ENCODE data around the gene ROBO1. TPM values are rescaled to one million over a fixed set of nuclear protein-coding genes. Genes with fewer than 3 reads are reported as not detected.
"Not testable (repeated sequence)": the region's sequence is repeated elsewhere in the genome, so short reads cannot be mapped to it uniquely, and the experiment has no call there.

ROBO1 gene
- total RNA-seq, 1 experiment from 2014 or later, result 22.9 TPM

DNA sequence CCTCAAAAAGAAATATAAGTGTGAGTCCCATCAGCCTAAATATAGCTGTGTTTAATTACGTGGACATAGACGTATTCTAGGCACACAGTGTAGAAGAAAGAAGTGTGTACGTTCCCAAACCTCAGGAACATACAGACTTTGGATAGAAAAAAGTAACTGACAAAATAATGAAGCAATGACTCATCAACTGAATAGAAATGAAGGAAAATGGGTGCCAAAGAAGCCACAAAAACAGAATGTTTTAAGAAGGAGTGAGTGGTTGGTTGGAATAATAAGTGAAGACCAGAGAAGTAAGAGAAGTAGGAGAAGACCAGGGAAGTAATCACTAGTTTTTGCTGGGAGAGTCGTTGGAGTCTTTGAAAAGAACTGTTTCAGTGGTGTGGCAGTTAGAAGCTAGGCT lies 518.1 kb downstream of the ROBO1 start:
- DNase-seq (ENCODE audit: low read depth), result no peak

DNA sequence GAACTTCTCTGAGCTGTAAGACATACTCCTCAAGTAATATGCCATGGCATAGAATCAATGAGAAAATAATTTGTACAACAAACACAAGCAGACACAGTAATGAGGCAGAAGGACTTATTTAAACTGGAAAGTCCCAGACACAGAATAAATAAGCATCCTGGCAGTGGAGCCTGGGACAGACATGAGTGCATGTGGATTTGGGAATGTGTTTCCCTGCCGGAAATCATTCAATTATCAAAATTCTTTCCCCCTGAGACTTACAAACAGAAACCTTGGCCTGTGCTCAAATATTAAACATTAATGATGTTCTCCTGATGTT lies 520.1 kb downstream of the ROBO1 start:
- DNase-seq (ENCODE audit: low read depth), result no peak

DNA sequence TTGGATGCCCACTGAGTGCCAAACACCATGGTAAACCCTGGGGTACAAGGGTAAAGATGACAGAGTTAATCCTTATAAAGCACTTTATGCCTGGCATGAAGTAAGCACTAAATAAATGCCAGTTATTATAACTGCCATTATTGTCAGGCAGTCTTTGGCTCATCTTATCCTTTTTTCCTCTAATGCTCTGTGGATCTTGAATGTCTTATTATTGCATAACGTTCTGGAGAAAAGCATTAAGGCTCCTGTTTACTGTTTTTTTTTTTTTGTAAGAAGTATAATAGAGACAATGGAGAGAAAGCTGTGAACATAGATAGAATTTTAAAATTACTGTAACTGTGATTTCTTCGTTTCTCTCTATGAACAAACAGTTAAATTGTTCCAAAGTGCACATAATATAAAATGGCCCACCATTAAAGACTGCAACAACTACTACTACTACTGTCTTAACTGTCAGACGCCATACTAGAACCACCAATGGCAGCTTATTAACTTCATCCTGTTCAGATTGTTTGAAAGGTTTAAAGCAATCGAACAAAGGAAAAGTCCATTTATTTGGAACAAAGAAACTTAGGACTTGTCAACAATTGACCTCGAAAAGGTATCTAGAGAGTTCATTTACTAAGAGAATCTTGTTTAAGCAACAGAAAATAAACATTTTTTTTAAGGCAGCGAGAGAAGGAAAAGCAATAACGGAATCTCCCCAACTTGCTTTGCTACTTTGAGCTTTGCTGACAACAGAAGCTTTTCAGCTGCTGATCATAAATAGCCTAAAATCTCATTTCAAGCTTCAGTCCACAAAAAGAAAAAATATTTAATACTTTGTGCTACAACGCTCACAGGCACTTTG lies 520.7 kb downstream of the ROBO1 start:
- DNase-seq (ENCODE audit: low read depth), result no peak

DNA sequence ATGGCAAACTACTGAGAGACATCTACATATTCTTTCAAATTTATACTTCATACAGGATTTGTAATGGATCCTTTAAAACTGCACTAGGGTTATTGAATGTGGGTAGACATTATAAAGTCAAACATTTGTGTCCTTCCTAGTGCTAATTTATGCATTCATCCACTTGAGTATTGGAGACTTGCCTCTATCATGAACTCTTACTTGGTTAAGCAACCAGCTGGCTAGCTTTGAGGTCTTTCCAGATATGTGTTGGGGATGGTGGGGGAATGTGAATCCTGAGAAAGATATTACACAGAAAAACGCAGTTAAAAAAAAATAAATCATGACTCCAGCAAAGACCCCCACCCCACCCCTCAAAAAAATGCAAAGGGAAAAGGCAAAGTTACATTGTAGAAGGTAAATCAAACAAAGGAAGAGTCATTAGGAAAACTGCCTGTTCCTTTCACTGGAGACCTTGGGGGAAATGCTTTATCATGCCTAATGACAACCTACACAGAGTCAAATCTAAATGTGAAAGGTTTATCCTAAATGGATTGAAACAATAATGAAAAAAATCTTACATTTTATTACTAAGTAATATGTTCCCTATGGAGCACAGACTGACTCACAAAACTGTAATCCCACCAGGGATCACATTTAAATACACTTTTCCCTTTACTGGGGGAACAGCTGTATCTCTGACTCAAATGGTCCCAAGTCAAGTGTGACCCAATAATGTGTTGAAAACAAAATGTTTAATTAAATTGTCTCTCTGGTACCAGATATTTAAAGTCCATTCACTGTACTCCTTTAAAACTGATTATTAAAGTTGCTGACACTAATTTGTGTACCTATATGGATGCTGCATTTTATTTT lies 522.3 kb downstream of the ROBO1 start:
- DNase-seq (ENCODE audit: low read depth), result peak; percentile 63

DNA sequence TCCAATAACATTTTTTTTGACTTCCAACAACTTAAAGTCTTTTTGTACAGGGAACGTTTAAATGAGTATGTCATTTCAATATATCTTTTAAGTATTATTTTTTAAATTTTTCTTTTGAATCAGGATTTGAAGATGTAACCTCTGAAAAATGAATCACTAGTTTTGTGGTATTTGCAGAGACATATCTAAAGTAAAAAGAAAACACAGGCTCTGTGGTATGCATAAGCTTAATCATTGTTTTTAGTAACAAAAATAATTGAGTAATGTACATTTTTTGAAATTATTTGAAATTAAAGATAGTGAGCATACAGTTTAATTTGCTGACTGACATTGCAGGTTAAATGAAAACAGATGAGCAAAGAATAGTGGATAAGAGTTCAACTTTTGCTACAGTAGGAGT lies 531.3 kb downstream of the ROBO1 start:
- peak; percentile 22 for DNase-seq (ENCODE audit: low read depth)

DNA sequence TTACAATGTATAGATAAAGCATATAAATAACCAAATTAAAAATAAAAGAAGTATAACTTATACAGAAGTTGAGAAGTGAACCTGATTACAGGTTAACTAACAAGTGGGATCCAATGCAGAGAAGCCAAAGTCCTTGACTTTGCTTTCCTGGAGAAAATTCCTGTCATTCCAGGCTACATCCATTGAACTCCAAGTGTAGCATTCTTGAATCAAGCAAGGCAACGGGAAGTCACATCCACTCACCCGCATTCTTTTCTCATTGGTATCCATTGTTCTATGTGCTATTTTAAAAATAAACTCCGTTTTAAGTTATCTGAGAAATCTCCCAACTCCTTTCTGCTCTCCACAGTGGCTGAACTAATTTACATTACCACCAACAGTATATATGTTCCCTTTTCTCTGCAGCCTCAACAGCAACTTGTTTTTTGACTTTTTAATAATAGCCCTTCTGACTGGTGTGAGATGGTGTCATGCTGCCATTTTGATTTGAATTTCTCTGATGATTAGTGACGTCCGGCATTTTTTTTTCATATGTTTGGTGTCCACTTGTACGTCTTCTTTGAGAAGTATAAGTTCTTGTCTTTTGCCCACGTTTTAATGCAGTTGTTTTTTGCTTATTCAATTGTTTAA lies 534.3 kb downstream of the ROBO1 start:
- DNase-seq (ENCODE audit: low read depth), result no peak

DNA sequence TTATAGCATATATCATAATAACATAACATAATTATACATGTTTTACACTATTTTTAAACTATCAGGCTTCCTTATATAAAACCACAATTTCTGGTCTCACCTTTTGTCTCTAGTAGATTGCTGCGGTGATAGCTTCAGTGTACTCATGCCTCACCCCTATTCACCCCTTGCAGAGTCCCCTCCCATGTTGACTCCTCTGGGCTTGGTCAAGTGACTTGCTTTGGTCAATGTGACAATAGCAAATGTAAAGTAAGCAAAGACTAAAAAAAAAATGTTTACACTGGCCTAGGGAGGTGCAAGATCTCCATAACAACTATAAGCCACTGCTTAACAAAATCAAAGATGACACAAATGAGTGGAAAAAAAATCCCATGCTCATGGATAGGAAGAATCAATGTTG lies 537.5 kb downstream of the ROBO1 start:
- DNase-seq (ENCODE audit: low read depth), result no peak

DNA sequence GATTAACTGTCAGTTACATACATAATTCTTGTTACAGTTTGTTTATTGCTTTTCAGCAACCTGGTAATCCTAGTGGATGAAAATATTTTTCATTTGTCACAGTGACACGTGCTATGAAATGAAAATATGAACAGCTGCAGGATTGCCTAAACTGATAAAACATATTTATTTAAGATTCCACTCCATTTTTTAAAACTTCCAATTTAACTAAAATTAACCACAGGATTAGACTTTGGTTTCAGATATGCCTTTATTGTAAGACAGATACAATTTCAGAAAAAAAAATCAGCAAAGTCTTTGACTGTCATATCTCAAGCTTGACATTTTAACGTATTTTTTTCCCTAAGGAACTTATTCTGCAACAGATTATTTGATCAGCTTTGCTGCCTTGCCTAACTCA lies 550.7 kb downstream of the ROBO1 start:
- peak; percentile 44 for DNase-seq (ENCODE audit: low read depth)

DNA sequence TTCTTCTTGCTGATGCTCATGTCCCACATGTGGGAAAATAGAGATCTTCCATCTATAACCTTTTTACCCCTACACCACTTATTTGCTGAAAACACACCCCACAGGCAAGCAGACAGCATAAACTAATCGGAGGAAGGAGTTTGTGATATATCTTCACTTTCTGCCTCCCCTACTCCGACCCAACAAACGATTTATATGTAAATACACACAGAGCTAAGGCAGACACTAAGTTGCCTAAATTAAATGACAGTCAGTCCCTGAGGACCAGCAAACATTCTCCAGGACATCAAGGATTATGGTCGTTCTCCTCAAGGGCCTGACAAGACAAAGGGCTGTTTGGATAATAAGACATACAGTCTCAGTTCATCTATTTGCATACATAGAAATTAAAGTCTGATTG lies 552.5 kb downstream of the ROBO1 start:
- DNase-seq (ENCODE audit: low read depth), result no peak

DNA sequence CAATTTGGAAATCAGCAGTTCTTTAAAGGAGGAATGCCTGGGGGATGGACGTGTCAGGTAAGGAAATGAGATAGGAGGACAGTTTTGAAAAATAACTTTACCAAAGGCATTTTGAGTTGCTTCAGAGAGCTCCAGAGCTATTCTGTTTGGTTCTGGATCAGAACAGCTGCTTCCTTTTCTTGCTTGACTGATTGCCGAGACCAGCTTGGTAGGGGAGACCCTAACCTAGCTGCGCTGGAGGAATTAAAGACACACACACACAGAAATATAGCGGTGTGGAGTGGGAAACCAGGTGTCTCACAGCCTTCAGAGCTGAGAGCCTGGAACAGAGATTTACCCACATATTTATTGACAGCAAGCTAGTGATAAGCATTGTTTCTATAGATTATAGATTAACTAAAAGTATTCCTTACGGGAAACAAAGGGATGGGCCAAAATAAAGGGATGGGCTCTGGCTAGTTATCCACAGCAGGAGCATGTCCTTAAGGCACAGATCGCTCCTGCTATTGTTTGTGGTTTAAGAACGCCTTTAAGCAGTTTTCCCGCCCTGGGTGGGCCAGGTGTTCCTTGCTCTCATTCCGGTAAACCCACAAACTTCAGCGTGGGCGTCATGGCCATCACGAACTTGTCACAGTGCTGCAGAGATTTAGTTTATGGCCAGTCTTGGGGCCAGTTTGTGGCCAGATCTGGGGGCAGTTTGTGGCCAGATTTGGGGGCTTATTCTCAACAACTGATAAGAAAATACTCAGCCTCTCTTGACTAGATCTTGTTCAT lies 556.0 kb downstream of the ROBO1 start:
- DNase-seq (ENCODE audit: low read depth), result no peak

DNA sequence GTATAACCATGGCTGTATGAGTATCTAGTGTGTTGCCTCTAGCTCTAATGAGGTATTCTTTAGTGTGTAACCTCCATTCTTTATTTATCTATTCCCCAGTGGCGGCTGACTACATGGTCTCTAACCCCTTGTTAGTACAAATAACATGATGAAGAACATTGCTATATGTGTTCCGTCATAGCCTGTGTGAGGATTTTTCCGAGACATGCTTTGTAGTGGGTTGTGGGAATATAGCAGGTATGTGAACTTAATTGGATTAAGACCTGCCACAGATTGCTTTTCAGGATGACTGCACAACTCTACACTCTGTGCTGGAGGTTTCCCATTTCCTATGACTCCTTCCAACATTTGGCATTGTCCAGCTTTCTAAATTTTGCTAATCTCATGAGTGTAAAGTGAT lies 563.4 kb downstream of the ROBO1 start:
- DNase-seq (ENCODE audit: low read depth), result no peak

DNA sequence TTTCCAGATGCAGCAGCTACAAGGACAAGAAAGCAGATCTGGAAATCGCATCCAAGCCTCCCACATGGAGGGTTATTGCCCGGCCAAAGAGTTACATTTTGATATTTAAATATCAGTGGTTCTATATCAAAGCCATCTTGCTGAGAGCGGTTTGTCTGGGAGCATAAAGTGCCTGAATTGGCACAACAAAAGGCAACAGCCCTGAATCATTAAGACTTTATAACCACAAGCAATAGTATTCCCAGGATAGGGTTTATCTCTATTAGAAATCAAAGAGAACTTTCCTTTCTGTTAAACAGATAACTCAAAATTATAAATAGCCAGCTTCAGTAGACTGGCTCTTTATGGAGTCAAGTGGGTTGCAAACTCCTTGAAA lies 564.7 kb downstream of the ROBO1 start:
- DNase-seq (ENCODE audit: low read depth), result no peak

DNA sequence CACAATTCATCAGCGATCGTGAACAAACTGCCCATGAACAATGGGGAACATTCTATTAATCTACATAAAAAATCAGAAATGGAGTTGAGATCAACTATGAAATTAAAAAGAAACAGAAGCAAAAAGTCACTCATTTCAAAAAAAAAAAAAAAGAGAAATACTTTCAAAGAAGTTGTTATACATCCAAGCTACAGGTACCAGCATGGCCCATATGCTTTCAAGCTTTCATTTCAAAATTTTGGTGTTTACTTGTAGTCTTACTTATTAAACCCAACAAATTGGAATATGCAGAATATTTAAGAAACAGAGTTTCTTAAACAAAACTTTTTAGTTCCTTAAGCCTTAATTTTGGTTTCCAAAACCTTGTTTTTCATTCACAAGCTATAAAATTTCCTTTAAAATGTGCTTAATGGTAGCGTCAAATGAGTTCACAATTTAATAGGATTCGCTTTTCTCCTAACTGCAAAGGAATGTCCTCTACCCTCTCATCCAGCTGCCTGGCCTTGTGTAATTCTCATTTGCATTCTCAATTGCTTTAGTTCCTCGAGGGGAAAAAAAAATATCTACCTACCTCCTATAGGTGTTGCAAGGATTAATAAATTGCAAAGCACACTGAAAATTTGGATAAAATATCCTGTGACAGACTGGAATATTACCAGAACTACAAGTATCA lies 565.2 kb downstream of the ROBO1 start:
- DNase-seq (ENCODE audit: low read depth), result no peak

DNA sequence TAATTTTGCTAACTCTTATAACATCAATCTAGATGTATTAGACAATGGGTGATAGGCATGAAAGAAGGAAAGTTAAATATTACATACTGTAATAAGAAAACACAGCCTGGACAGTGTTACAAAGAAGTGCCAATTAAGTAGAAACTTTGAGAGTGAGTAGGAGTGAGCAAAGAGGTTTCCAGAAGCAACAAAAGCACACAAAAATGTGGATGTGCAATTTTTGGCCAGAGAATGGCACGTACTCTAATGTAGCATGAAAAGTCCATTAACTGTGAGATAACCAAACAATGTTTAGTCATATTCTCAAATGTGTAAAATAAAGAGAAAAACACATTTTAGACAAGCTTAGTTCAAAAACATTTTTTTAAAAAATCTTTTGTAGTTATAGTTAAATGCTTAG lies 567.3 kb downstream of the ROBO1 start:
- no peak for DNase-seq (ENCODE audit: low read depth)

DNA sequence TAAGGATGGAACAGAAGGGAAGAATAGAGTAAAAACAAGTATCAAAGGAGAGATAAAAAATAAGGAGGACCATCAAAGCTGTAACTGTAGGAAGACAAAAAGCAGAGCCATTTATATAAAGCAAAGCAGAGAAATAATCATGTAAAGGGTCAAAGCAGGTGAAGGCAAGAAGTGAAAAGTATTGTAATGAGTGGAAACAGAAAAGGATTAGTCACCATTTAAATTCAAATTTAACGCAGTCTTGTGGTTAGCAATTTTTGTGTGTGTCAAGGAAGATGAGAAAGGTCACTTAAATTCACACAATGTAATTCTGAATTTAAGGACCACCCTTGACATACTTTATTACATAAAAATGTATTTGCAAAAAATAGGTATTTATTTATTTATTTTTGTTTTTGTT lies 567.8 kb downstream of the ROBO1 start:
- DNase-seq (ENCODE audit: low read depth), result peak; percentile 3

DNA sequence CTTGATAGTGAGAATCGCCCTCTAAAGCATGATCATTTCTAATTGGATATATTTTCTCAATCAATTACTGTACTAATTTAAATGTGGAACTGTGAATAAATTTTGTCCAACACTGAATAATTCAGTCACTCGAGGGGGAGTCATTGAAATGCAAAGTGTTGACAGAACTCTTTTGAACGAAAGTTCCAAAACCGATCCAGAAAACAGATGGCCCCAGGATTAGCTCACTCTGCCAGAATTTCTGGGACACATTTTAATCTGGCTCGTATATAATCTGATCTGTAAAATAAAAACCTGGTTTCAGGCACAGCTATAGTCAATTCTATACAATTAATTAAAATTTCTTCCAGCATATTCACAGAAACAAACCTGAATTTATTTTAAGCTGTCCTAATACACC lies 580.4 kb downstream of the ROBO1 start:
- no peak for DNase-seq (ENCODE audit: low read depth)

DNA sequence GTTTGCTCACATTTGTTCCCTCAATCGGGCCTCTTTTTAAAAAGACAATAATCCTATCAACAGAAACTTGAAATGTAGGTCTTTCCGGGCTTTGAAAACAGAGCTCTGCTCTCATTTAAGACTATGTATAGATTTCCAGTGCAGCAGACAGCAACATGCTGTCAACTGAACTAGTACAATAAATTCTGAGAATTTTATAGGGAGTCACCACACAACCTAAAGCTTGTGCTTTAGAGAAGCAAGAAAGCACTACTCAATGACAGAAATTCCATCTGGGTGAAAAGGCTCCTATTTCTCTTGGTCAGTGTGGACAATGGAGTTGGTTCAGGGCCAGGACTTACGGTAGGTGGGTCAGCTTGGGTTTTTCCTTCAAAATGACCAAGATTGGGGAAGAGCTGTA lies 583.5 kb downstream of the ROBO1 start:
- no peak for DNase-seq (ENCODE audit: low read depth)

DNA sequence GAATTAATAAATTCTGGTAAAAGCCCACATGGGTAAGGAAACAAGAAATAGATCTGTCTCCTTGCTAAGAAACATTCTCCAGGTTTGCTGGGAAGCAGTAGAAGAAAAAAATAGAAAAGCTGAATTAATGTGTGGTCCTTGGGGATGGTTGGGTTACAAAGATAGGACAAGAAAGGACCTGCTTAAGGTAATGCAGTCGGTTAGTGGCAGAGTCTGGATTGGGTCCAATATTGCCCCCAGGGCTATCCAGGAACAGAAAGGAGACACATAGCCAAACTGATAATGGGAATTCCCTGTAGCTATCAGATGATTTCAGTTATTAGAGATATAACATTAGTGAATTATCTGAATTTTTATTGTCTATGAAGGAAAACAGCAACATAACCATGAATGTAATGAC lies 584.3 kb downstream of the ROBO1 start:
- DNase-seq (ENCODE audit: low read depth), result no peak

DNA sequence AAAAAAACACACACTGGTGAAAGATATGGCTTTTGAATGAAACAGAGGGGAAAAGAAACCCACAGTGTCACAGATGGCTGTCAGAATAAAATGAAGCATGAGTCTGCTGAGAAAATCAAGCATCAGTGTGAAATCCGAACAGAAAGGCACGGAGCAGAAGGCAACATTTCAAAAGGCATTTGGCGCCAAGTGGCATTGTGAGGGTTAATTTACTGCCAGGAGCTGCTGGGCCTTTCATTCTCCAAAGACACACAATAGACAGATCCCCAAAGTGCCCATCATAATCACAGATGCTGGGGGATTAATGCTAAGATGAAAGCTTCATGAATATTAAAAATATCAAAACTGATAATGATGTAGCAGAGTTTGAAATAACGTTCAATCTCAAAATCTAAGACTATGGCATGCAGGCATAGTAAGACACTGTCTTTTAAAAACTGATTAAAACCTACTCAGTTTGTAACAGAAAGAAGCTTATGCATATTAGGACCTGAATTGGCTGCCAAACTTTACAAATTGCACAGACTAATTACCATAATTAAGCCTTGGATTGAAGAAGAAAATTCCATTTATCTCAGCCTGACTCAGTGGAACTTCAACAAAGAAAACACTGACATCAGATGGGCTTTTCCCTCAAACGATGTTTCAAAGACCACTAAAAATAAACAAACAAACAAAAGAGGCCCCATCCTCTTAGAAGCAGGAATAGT lies 589.2 kb downstream of the ROBO1 start:
- DNase-seq (ENCODE audit: low read depth), result no peak

DNA sequence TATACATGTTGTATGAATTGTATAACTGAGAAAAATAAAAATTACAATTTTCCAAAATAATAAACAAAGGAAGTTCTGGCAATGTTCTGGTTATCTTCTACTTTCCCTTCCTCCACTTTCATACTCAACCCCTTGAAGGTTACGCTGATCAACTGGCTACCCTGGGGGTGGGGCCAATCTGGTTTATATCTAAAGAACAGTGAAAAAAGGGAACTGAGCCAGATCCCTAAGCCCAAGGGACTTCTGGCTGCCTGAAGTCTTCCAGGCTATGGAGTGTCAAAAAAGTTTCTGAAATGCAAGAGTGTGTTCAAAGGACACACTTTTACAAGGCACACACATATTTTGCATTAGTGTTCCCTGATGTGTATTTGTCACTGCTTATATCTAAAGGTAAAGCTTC lies 591.9 kb downstream of the ROBO1 start:
- DNase-seq (ENCODE audit: low read depth), result no peak

DNA sequence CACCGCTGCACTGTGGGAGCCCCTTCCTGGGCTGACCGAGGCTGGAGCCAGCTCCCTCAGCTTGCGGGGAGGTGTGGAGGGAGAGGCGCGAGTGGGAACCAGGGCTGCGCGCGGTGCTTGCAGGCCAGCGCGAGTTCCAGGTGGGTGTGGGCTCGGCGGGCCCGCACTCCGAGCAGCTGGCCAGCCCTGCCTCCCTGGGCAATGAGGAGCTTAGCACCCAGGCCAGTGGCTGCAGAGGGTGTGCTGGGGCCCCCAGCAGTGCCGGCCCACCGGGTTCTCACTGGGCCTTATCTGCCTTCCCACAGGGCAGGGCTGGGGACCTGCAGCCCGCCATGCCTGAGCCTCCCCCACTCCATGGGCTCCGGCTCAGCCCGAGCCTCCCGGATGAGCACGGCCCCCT lies 594.5 kb downstream of the ROBO1 start:
- DNase-seq (ENCODE audit: low read depth), result not testable (repeated sequence)
